Choroid plexus epithelial cell (primary cell): ENCODE results near the gene SPACA6.
"Not testable (repeated sequence)": the region's sequence is repeated elsewhere in the genome, so short reads cannot be mapped to it uniquely, and the experiment has no call there.

Experiments used
- DNase-seq: peaks from one replicate; pipeline ENCODE4 v3.0.0-alpha.2; 2010; ENCODE audit warnings: low read depth
- H3K4me3 ChIP-seq: 2 replicates; pipeline ENCODE4 v1.5.1; 2011; ENCODE audit warnings: low read depth, mild to moderate bottlenecking, control low read depth, low read length, moderate library complexity
- TF ChIP-seq, protein P1 (sequence below): conservative IDR thresholded peaks from 2 replicates; pipeline ENCODE4 v1.5.1; 2011; ENCODE audit warnings: low read depth, mild to moderate bottlenecking, control low read depth, inconsistent platforms, low read length, moderate library complexity

Gene SPACA6, protein sequence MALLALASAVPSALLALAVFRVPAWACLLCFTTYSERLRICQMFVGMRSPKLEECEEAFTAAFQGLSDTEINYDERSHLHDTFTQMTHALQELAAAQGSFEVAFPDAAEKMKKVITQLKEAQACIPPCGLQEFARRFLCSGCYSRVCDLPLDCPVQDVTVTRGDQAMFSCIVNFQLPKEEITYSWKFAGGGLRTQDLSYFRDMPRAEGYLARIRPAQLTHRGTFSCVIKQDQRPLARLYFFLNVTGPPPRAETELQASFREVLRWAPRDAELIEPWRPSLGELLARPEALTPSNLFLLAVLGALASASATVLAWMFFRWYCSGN

DNA sequence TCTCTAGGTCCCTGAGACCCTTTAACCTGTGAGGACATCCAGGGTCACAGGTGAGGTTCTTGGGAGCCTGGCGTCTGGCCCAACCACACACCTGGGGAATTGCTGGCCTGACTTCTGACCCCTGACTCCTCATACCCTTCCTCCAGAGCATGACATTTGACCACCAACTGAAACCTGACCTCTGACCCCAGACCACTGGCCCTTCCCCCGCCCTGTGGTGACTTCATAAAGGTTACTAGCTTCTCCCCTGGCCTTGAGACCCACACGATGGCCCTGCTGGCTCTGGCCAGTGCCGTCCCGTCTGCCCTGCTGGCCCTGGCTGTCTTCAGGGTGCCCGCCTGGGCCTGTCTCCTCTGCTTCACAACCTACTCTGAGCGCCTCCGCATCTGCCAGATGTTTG lies at the start of gene SPACA6:
Gene SPACA6, plus strand, starts transcription at position 71 of the 400 bp plus-strand sequence. Its CDS starts 197 bp downstream, at position 268.
- peak within 1 kb of the TSS; percentile 75 for H3K4me3 ChIP-seq
- TF ChIP-seq, protein P1, sequence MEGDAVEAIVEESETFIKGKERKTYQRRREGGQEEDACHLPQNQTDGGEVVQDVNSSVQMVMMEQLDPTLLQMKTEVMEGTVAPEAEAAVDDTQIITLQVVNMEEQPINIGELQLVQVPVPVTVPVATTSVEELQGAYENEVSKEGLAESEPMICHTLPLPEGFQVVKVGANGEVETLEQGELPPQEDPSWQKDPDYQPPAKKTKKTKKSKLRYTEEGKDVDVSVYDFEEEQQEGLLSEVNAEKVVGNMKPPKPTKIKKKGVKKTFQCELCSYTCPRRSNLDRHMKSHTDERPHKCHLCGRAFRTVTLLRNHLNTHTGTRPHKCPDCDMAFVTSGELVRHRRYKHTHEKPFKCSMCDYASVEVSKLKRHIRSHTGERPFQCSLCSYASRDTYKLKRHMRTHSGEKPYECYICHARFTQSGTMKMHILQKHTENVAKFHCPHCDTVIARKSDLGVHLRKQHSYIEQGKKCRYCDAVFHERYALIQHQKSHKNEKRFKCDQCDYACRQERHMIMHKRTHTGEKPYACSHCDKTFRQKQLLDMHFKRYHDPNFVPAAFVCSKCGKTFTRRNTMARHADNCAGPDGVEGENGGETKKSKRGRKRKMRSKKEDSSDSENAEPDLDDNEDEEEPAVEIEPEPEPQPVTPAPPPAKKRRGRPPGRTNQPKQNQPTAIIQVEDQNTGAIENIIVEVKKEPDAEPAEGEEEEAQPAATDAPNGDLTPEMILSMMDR, result no peak
- no peak for DNase-seq

DNA sequence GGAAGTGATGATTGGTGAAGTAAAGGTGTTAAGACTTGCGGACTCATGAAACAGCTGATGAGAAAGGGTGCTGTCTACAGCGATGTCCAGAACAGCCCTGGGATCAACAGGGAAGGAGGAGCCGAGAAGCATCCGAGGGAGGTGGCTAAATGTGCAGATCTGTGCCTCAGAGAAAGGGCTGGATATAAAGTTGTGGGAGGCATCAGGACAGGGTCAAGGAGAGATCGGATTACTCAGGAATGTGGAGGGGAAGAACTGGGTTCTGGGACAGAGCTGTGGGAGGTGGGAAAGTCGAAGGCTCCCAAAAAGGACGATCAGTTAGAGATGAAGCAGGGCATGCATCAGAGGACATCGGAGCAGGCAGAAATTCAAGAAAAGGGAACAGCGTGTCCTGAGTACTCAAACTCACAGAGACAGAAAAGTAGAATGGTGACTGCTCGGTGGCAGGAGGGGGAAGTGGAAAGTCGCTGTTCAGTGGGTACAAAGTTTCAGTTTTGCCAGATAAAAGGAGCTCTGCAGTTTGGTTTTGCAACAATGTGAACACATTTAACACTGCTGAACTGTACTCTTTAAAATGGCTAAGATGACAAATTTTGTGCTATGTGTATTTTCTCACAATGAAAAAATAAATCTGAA lies 48.4 kb upstream of the SPACA6 start:
- no peak overlapping the region for H3K4me3 ChIP-seq
- TF ChIP-seq, protein P1, result no peak
- no peak for DNase-seq

DNA sequence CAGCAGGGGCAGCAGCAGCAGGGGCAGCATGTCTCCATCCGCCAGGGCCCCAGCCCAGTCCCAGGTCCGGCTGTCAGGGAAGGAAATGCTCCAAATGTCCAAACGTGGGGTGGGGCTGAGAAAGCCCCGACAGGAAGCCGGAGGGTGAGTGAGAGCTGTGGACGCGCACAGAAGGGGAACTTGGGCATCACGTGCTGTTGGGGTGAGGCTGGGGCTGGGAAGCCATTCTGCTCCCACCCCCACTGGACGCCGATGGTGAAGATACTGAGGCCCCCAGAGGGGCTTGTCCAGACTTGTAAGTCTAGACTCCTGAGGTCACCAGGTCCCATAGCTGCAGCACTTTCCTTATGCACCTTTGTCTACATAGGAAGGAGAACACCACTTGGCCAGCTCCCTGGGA lies 46.4 kb upstream of the SPACA6 start, which contains the start of gene SIGLEC14:
Gene SIGLEC14, minus strand, starts transcription at position 96 of the 400 bp plus-strand sequence. Its CDS starts 66 bp downstream, at position 30.
- not testable (repeated sequence) for DNase-seq, H3K4me3 ChIP-seq

DNA sequence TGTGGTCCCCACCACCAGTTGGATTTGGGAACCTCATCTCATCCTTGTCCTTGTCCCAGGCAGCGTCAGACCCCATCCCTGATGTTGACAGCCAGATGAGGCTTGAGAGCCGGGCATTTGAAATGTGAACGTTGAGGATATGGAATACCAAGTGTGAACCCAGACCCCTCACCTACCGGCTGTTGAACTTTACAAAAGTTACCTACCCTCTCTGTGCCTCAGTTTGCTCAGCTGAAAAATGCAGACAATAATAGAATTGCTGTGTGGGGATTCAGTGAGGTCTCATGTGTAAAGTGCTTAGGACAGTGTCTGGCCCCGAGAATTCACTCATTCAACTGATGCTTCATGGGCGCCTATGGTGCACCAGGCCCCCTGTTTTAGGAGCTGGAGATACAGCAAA lies 45.8 kb upstream of the SPACA6 start:
- TF ChIP-seq, protein P1, result no peak
- DNase-seq, result no peak
- H3K4me3 ChIP-seq, result no peak overlapping the region

DNA sequence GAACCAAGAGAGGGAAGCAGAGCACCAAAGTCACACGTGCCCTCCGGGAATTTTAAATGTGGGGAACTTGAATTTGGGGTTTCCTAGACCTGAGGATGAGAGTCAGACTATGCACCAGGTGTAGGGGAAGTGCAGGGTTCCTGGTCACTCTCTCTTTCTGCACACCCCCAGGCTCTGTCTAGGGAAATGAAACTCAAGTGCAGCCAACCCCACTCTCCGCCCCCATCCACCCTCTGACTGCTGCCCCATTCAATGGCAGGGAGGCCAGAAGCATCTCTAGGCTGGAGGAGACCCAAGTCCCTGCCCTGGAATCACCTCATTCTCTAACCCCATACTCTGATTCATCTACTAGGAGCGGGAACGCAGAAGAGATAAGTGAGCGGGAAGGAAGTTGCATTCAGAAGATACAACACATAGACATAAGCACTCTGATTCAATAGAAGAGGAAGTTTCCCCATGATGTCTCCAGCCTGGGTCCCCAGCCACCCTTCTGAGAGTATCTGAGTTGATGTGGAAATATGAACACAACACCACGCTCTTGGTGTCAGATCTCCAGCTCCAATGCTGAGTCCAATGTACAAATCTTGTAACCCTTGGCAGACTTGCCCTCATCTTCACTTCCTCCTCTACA lies 41.8 kb upstream of the SPACA6 start:
- TF ChIP-seq, protein P1, result no peak
- DNase-seq, result no peak
- H3K4me3 ChIP-seq, result no peak overlapping the region

DNA sequence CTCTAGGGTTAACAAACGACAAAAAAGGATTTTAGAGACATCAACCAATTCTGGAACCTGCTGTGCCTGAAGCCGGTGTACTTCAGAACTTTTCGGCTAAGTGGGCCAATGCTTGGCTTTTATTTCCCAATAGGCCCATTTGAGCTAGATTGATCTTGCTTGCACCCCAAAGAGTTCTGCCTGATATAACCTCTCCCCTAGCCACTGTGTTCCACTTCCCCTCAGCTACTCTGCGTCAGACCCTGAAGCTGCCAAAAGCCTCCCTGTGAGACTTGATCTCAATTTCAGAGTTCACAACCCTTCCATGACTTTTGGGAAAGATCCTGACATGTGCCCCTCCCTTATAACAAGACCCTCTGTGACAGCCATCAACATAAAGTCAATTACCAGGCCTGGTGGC lies 40.9 kb upstream of the SPACA6 start:
- no peak for DNase-seq
- H3K4me3 ChIP-seq, result no peak overlapping the region
- TF ChIP-seq, protein P1, result no peak

DNA sequence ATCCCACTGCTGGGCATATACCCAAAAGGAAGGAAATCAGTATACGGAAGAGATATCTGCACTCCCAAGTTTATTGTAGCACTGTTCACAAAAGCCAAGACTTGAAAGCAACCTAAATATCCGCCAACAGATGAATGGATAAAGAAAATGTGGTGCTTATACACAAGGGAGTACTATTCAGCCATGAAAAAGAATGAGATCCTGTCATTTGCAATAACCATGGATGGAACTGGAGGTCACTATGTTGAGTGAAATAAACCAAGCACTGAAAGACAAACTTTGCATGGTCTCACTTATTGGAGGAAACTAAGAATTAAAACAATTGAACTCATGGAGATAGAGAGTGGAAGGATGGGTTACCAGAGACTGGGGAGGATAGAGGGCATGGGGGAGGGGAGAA lies 40.0 kb upstream of the SPACA6 start:
- no peak for DNase-seq
- H3K4me3 ChIP-seq, result no peak overlapping the region
- TF ChIP-seq, protein P1, result no peak
